Right lobe of liver (tissue), 6 donors: ENCODE measurements around the gene KLHL42. TPM values are rescaled to one million over a fixed set of nuclear protein-coding genes. Genes with fewer than 3 reads are reported as not detected.
A peak's percentile ranks its signal among the peaks of the same experiment; 100 is the strongest.
"Not testable (repeated sequence)": the region's sequence is repeated elsewhere in the genome, so short reads cannot be mapped to it uniquely, and the experiment has no call there.

Experiments used
- ATAC-seq, 4 donors: fragments of 200-7000 bp; cut with Tn5 transposase; one replicate each; pipeline ENCODE4 v1.9.1; 2020; ENCODE audit warnings: mild to moderate bottlenecking in 4 of 4, moderate library complexity in 4 of 4
- DNase-seq, 3 donors: peaks; one replicate each; pipeline ENCODE4 v3.0.0-alpha.2; 2020
- H3K27ac ChIP-seq, 3 donors: fragments of 200-600 bp; one replicate each; pipeline ENCODE4 v1.8.0; 2022
- H3K27me3 ChIP-seq, 2 donors: fragments of 200-600 bp; one replicate each; pipeline ENCODE4 v1.8.0; 2022
- H3K36me3 ChIP-seq, 4 donors: fragments of 200-600 bp; sonication (generic) in 1 of 4; one replicate each; pipeline versions ENCODE4 v1.5.1 to v1.8.0; 2017 to 2022; ENCODE audit warnings: control low read depth in 1 of 4
- H3K4me1 ChIP-seq, 4 donors: fragments of 200-600 bp; sonication (generic) in 1 of 4; one replicate each; pipeline versions ENCODE4 v1.5.1 to v1.8.0; 2017 to 2022; ENCODE audit warnings: control low read depth in 1 of 4
- H3K4me3 ChIP-seq, 3 donors: fragments of 200-600 bp; one replicate each; pipeline ENCODE4 v1.8.0; 2022
- H3K9me3 ChIP-seq, 4 donors: fragments of 200-600 bp; sonication (generic) in 1 of 4; one replicate each; pipeline versions ENCODE4 v1.5.1 to v1.8.0; 2017 to 2022; ENCODE audit warnings: control low read depth in 1 of 4
- POLR2A ChIP-seq: fragments of 450-650 bp; IDR thresholded peaks from one replicate; pipeline ENCODE4 v1.6.1; 2017; ENCODE audit warnings: antibody characterized with exemption, mild to moderate bottlenecking
- WGBS: methylation state at CpG from one replicate; pipeline ENCODE4 v1.1.6; 2018; ENCODE audit warnings: low coverage, low lambda C conversion rate; ENCODE audit not compliant: insufficient coverage; ENCODE audit errors: missing lambda C conversion rate; 5-methylcytosine and 5-hydroxymethylcytosine counted together
- intact Hi-C, 2 donors: fragments of 100-400 bp; cut with DNase I; formaldehyde crosslinking; loops; one replicate each; pipeline versions ENCODE4 v1.11.2 to v1.14.1; 2022
- total RNA-seq, 6 experiments: library from RNA; depleted of rRNA in 2 of 6; stranded (reverse); fragments of >200 nt in 2 of 6; fragmentation: NEBNext Ultra II Directional in 3 of 6; extraction: Animal tissue kit (Norgen Biotek cat#: 25700) in 3 of 6; gene quantifications; one replicate each; pipeline versions ENCODE4 v1.1.0 to v1.2.4, GENCODE V29; 2016 to 2023
- TF ChIP-seq, protein P1 (sequence below), 4 donors: fragments of 200-600 bp in 3 of 4; fragments of 450-650 bp in 1 of 4; IDR thresholded peaks; one replicate each; pipeline versions ENCODE4 v1.5.1 to v1.8.0; 2016 to 2022; ENCODE audit warnings: antibody characterized with exemption in 4 of 4, mild to moderate bottlenecking in 2 of 4
- donor health status: DM: no; HTN: yes; CAD: no.
- donor health status: DM: no; HTN: no; CAD: no.
- donor health status: DM: no; HTN: no; CAD: no.
- donor health status: DM: no; HTN: yes; CAD: no.
- donor health status: DM: no; HTN: yes; CAD: no.

Gene KLHL42
- total RNA-seq, 6 experiments from 2014 or later, result 9.4 to 15.3 (median 10.6) TPM

GRCh38 chr12:27841392-27841882, 61.4 kb downstream of the KLHL42 start:
- Histone ChIP-seq H3K4me1 (no peaks in the 10 kb centered on the region), H3K27me3 (no peaks in the 10 kb centered on the region), H3K27ac (no peak overlapping the region), H3K9me3 (no peaks in the 10 kb centered on the region), H3K4me3 (no peak overlapping the region), H3K36me3 (no peaks in the 10 kb centered on the region)
- DNase-seq (no peak), ATAC-seq (no peak)
- 37% methylated on average over 5 of the region's 5 CpGs for WGBS
- TF ChIP-seq, protein P1, sequence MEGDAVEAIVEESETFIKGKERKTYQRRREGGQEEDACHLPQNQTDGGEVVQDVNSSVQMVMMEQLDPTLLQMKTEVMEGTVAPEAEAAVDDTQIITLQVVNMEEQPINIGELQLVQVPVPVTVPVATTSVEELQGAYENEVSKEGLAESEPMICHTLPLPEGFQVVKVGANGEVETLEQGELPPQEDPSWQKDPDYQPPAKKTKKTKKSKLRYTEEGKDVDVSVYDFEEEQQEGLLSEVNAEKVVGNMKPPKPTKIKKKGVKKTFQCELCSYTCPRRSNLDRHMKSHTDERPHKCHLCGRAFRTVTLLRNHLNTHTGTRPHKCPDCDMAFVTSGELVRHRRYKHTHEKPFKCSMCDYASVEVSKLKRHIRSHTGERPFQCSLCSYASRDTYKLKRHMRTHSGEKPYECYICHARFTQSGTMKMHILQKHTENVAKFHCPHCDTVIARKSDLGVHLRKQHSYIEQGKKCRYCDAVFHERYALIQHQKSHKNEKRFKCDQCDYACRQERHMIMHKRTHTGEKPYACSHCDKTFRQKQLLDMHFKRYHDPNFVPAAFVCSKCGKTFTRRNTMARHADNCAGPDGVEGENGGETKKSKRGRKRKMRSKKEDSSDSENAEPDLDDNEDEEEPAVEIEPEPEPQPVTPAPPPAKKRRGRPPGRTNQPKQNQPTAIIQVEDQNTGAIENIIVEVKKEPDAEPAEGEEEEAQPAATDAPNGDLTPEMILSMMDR (IDR thresholded peaks at IDR 0.05), result no peak
- TF ChIP-seq POLR2A, result no peak
- intact Hi-C loops, result no loop called here

DNA sequence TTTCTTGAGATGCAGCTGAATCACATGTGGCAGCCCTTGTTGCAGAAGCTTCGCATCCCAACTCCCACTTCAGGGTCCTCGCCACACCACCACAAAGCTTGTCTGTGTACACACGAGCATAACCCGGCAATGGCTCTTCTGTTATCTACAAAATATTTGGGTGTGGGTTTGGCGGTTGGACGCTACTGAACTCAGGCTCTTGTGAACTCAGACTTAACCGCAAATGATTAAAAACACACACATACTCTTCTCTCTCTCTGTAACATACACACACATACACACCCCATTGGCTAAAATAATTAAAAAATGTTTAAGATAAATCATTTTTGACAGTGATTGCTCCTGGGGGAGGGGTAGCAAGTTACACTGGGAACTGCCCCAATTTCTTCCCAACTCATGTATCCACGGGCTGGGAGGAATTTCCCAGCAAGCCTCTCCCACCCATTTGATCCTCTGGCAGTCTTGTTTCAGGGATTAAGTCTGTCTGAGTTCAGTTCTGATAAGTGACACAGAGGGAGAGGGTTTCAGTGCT, 63.7 kb downstream of the KLHL42 start:
- 67% methylated on average over 7 of the region's 8 CpGs for WGBS
- ATAC-seq (no peak), DNase-seq (no peak)
- intact Hi-C loops, result no loop called here
- TF ChIP-seq, protein P1 (IDR thresholded peaks at IDR 0.05), result no peak
- TF ChIP-seq POLR2A, result no peak
- no peaks in the 10 kb centered on the region for H3K36me3 ChIP-seq
- H3K4me3 ChIP-seq, result no peak overlapping the region
- H3K27me3 ChIP-seq, result no peaks in the 10 kb centered on the region
- H3K9me3 ChIP-seq, result no peaks in the 10 kb centered on the region
- no peaks in the 10 kb centered on the region for H3K4me1 ChIP-seq
- no peak overlapping the region for H3K27ac ChIP-seq

DNA sequence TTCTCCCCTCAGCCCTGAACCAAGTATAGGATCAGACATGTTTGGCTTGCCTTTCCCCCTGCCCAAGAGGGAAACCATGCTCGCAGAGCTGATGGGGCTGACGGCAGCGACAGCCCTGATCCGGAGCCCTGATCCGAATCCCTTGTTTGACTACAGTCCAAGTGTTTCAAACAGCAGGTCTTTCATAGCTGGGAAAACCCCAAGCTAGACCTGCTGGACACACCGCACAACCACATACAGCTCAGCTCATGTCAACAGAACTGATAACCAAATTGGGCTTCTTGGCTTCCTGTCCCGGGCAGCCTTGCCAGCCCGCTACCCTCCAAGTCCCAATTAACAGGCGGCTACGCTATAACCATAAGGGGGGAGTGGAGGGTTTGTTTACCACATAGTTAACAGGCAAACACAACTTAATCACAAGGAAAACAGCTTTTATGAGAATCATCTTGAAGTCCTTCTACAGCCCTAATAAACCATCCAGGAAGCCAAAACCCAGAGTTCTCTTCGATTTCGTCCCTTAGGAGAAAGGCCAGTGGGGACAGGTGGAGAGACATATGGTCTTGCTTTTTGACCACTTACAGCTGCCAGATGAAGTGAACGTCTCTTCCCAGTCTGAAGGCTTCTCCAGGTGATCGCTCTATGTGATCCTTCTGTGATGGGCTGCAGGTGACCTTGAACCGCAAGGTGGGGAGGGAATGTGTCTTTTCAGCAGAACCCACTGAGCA, 64.5 kb downstream of the KLHL42 start:
- Histone ChIP-seq H3K27ac (no peak overlapping the region), H3K9me3 (no peaks in the 10 kb centered on the region), H3K27me3 (no peaks in the 10 kb centered on the region), H3K4me1 (no peaks in the 10 kb centered on the region), H3K4me3 (no peak overlapping the region), H3K36me3 (no peaks in the 10 kb centered on the region)
- ATAC-seq, result peak in 1 of 4 donors; percentile 28
- WGBS, result 84% methylated on average over 10 of the region's 15 CpGs
- intact Hi-C loops, result no loop called here
- no peak for DNase-seq
- TF ChIP-seq, protein P1 (IDR thresholded peaks at IDR 0.05), result no peak
- no peak for TF ChIP-seq POLR2A

DNA sequence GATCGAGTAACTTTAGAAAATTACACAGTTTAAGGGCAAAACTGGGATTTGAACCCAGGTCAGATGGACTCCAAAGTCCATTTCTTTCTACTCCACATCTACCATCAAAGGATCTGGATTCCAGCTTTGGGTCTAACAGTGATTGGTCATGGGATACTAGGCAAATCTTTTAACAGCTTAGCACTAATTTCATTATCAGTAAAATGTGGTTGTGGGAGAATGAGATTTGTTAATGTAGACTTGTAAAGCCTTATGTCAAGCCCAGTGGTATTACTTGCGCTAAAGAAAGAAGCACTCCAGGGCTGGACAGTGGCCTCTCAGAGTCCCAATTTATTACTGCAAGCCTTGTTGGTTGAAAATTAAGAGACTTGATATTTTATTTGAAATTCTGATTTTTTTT, 65.2 kb downstream of the KLHL42 start:
- no peaks in the 10 kb centered on the region for H3K36me3 ChIP-seq
- intact Hi-C loops, result no loop called here
- WGBS, result 69% methylated on average over 2 of the region's 2 CpGs
- no peaks in the 10 kb centered on the region for H3K4me1 ChIP-seq
- H3K9me3 ChIP-seq, result no peaks in the 10 kb centered on the region
- no peaks in the 10 kb centered on the region for H3K27me3 ChIP-seq
- no peak overlapping the region for H3K4me3 ChIP-seq
- ATAC-seq, result no peak
- no peak for TF ChIP-seq POLR2A
- TF ChIP-seq, protein P1 (IDR thresholded peaks at IDR 0.05), result no peak
- no peak for DNase-seq
- H3K27ac ChIP-seq, result no peak overlapping the region

- H3K4me3 ChIP-seq, H3K27me3 ChIP-seq, H3K27ac ChIP-seq, intact Hi-C loops, ATAC-seq, DNase-seq, H3K36me3 ChIP-seq, H3K4me1 ChIP-seq, H3K9me3 ChIP-seq: not testable (repeated sequence)
- WGBS, result 58% methylated on average over 2 of the region's 3 CpGs
Measured at GRCh38 chr12:27845706-27846105, 65.7 kb downstream of the KLHL42 start.

- H3K4me3 ChIP-seq, H3K9me3 ChIP-seq, H3K27me3 ChIP-seq, H3K36me3 ChIP-seq, intact Hi-C loops, H3K27ac ChIP-seq, ATAC-seq, H3K4me1 ChIP-seq, DNase-seq: not testable (repeated sequence)
- WGBS, result 96% methylated on average over 2 of the region's 2 CpGs
Measured at GRCh38 chr12:27847293-27847692, 67.3 kb downstream of the KLHL42 start.
